ENCODE data around the gene STK33.
"Not testable (repeated sequence)": the region's sequence is repeated elsewhere in the genome, so short reads cannot be mapped to it uniquely, and the experiment has no call there.

STK33 gene

GRCh38 chr11:8543278-8543677, 50.8 kb downstream of the STK33 start:
- DNase-seq (ENCODE audit: low read depth) = no peak

GRCh38 chr11:8541448-8541847, 52.6 kb downstream of the STK33 start:
- no peak for DNase-seq (ENCODE audit: low read depth)

GRCh38 chr11:8533332-8533731, 60.7 kb downstream of the STK33 start:
- DNase-seq (ENCODE audit: low read depth) = no peak

GRCh38 chr11:8532475-8532874, 61.6 kb downstream of the STK33 start:
- DNase-seq (ENCODE audit: low read depth) = no peak

GRCh38 chr11:8531982-8532381, 62.0 kb downstream of the STK33 start:
- no peak for DNase-seq (ENCODE audit: low read depth)

- no peak for DNase-seq (ENCODE audit: low read depth)
Observed at GRCh38 chr11:8531312-8531711, 62.7 kb downstream of the STK33 start.

GRCh38 chr11:8527939-8528338, 66.1 kb downstream of the STK33 start:
- no peak for DNase-seq (ENCODE audit: low read depth)

- no peak for DNase-seq (ENCODE audit: low read depth)
Observed at GRCh38 chr11:8523396-8523795, 70.6 kb downstream of the STK33 start.

- DNase-seq (ENCODE audit: low read depth) = no peak
Observed at GRCh38 chr11:8512547-8512946, 81.5 kb downstream of the STK33 start.

GRCh38 chr11:8503910-8504364, 90.1 kb downstream of the STK33 start:
- no peak for DNase-seq (ENCODE audit: low read depth)

GRCh38 chr11:8501836-8502235, 92.2 kb downstream of the STK33 start:
- DNase-seq (ENCODE audit: low read depth) = peak; percentile 8

GRCh38 chr11:8488395-8488794, 105.6 kb downstream of the STK33 start:
- no peak for DNase-seq (ENCODE audit: low read depth)

GRCh38 chr11:8487261-8487660, 106.8 kb downstream of the STK33 start:
- no peak for DNase-seq (ENCODE audit: low read depth)

GRCh38 chr11:8484251-8484650, 109.8 kb downstream of the STK33 start:
- DNase-seq (ENCODE audit: low read depth) = no peak

GRCh38 chr11:8480858-8481257, 113.2 kb downstream of the STK33 start:
- DNase-seq (ENCODE audit: low read depth) = no peak

- no peak for DNase-seq (ENCODE audit: low read depth)
Observed at GRCh38 chr11:8477680-8478079, 116.3 kb downstream of the STK33 start.

GRCh38 chr11:8477151-8477550, 116.9 kb downstream of the STK33 start:
- DNase-seq (ENCODE audit: low read depth) = no peak

GRCh38 chr11:8467806-8468205, 126.2 kb downstream of the STK33 start:
- DNase-seq (ENCODE audit: low read depth) = not testable (repeated sequence)

- not testable (repeated sequence) for DNase-seq (ENCODE audit: low read depth)
Observed at GRCh38 chr11:8467356-8467755, 126.7 kb downstream of the STK33 start.

GRCh38 chr11:8466884-8467283, 127.1 kb downstream of the STK33 start:
- not testable (repeated sequence) for DNase-seq (ENCODE audit: low read depth)

- DNase-seq (ENCODE audit: low read depth) = no peak
Observed at GRCh38 chr11:8459711-8460399, 134.2 kb downstream of the STK33 start.

- no peak for DNase-seq (ENCODE audit: low read depth)
Observed at GRCh38 chr11:8442301-8442700, 151.7 kb downstream of the STK33 start.

- DNase-seq (ENCODE audit: low read depth) = no peak
Observed at GRCh38 chr11:8440649-8441048, 153.4 kb downstream of the STK33 start.

- DNase-seq (ENCODE audit: low read depth) = no peak
Observed at GRCh38 chr11:8429483-8429882, 164.5 kb downstream of the STK33 start.
